Activated T-cell treated with anti-CD3 and anti-CD28 coated beads for 48 hours (primary cell): ENCODE results near the gene VPS52.
"Not testable (repeated sequence)": the region's sequence is repeated elsewhere in the genome, so short reads cannot be mapped to it uniquely, and the experiment has no call there.

Experiments used
- DNase-seq: peaks from one replicate; pipeline ENCODE4 v3.0.0-alpha.2; 2020; ENCODE audit warnings: low read depth

VPS52 gene

DNA sequence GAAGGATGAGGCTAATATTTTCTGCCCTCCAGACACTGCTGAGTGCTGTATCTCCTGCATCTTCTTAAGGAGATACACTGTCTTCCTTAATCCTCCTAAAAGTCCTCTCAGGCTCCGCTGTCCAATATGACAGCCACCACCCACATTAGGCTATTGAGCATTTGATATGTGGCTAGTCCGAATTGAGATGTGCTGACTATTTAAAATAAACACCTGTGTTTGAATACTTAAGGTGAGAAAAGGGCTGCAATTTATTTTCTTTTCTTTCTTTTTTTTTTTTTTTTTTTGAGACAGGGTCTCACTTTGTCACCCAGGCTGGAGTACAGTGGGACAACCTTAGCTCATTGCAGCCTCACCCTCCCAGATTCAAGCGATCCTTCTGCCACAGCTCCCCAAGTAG lies 30.2 kb upstream of the VPS52 start:
- DNase-seq = no peak

- peak; percentile 94 for DNase-seq
Observed at GRCh38 chr6:33299237-33299944, 27.7 kb upstream of the VPS52 start.

GRCh38 chr6:33298773-33299236 lies 27.1 kb upstream of the VPS52 start, which contains the start of gene RGL2:
RGL2 (minus strand) TSS chr6:33298942; CDS start chr6:33298610, 332 bp downstream.
- no peak for DNase-seq

DNA sequence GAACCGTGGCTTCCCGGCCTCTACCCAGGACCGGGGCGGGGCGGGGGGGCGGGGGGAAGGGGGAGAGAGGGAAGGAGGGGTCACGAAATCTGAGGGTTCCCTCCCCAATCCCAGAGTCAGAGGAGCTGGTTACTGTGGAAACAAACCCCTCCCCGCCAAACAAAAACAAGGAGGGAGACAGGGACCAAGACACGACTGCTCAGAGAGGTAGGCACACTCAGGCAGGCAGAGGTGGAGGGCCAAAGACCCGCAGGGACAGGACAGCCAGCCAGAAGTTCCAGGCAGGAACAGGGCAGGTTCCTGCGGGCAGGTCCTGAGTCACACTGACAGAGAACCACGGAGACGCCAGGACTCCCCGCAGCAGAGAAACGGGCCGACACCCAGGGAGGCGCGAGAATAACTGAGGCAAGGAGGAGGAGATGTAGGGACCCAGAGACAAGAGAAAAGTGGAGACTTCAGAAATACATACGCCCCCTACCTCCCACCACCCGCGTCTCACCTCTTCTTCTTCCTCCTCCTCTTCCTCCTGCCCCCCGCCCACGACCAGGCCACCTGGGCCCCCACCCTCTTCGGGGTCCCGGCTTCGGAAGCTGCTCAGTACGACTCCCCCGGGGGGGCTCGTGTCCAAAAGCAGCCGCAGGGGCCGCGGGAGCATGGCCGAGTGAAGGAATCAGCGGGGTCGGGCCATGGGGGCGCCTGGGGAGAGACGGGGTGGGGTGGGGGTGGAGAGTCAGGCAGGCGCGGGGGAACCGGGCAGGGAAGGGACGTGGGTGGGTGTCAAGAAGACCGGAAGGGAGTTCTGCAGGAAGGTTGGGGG lies 26.5 kb upstream of the VPS52 start:
- DNase-seq = peak; percentile 59

DNA sequence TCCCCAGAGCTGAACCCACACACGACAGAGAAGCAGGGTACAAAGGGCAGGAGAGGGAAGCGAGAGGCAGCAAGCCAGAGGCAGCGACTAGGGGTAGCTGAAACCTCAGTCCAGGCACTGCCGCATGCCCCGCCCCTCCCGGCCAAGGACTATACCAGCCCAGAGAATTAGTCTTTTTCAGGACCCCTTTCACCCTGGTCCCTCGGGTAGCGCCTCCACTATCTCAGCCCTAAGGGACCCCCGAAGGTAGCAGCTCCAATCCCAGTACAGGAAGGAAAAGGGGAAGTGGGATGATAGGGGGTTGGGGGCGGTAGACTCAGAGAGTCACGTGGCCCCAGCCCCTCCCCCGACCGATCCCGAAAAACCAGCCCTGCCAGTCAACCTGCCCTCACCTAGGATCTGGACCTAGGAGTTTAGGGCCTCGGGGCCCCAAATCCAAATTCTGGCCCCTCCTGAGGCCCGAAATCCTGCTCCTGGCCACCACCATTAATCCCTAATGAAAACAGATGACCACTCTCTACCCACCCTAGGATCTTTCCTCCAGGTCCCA lies 25.8 kb upstream of the VPS52 start:
- DNase-seq = no peak

DNA sequence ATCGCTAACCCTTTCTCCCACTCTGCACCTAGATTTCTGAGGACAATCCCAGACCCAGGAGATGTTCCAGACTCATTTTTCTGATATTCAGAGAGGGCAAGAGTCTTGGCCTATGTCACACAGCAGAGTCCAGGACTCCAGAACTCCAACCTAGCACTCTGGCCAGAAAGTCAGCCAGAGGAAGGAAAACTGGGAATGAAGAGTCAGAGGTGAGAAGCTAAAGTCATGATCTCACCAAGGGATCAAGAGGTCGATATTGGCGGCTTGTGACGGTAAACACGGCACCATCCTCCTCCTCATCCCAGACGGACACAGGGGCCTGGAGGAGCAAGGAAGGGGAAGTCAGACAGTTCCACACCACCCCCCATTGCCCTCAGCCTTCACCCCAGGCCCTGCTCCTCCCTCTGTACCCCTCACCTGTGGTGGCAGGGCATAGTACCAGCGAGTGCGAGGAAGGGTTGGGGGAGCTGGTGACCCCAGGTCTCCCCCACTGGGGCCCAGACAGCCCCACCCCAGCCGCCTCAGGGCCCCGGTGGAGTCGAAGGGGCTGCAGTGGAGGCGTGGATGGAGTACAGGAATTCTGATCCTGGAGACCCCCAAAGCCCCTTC lies 25.2 kb upstream of the VPS52 start:
- DNase-seq = no peak

- no peak for DNase-seq
Observed at GRCh38 chr6:33295621-33296369, 24.1 kb upstream of the VPS52 start.

DNA sequence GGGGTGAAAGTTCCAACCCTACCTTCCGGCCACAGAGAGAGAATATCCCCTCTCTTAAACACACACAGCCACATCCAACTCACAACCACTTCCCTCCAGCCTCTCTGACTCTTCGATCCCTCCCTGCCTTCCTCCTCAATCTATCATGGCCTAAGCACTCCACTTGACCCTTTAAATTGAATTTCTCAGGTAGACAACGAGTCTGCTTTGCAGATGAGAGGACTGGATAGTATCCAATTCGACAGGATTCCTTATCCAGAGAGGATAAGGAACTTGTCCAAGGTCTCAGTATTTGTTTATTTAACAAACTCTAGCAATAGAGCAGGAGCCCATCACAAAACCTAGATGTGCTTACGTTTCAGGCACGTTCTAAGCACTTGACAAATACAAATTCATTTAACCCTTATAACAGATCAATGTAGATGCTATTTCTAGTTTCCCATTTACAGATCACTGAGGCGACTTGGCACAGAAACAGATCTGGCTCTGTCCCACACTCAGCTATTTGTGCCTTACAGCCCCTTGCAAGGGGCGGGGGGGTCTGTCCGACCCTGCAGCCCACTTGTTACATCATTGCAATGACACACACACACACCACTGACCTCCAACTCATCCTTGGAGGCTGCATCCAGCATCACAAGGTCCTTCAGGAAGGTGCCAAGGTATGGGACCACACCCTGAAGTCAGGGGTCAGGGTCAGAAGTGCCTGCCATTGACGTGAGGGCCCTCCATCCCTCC lies 22.6 kb upstream of the VPS52 start:
- DNase-seq = no peak

GRCh38 chr6:33292996-33293682 lies 21.5 kb upstream of the VPS52 start:
- no peak for DNase-seq

GRCh38 chr6:33290459-33290858 lies 18.8 kb upstream of the VPS52 start:
- DNase-seq = no peak

DNA sequence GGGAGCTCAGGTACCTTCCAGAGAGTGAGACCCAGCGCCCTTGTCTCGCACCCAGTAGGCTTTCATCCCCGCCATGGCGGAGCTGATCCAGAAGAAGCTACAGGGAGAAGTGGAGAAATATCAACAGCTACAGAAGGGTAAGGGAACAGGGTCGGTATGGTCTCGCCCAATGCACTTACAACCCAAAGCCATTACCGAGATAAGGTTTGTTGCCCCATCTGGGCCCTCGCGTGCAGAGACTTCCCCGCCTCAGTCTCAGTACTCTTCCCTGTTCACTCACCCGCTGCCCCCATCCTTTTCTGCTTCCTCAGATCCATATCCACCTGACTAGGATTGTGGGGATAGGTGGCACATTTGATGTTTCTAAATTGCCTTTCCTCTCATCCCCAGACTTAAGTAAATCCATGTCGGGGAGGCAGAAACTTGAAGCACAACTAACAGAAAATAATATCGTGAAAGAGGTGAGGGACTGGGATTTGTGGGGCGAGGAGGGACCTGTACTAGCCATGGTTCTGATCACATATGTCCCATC lies 18.2 kb upstream of the VPS52 start:
- DNase-seq = no peak

DNA sequence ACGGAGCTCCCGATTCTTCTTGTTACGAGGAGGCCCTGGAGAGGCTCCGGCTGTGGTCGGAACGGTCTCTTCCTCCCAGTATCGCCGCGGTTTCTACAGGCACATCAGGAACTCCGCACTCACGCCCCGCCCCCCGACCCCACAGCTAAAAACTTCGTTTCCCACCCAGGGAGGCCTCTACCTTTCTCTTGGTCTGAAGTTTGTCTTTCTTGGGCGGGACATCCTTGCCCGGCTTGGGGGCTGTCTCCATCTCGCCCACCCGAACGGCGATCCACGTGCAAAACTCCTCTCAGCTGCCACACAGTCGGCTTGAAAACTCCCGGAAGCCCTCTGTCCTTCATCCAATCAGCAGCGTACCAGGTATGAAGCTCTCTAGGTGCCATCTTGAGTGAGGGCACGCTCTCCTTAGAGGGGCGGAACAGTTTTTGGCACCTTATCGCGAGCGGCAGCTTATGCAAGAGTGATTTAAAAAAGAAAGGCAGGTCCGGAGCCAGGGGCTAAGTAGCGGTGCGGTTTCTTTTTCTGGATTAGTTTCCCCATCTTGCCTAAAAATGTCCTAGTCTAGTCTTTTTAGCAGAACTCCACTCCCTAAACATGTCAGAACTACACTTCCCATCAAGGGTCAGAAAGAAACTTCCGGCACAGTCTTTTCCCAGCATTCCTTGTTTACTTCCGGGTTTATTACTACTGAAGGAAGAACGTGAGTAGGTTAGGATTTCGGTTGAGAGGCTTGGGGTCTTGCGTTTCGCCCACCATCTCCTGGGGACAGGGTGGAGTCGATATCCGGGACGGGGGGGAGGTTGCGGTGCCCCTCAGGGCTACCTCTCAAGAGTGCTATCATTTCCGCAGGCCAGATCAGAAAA lies 17.5 kb upstream of the VPS52 start, which contains the start of the genes PFDN6 and WDR46:
PFDN6 (plus strand) TSS at position 681 of the 863 bp plus-strand sequence. CDS start 256 bp downstream, outside the sequence.
WDR46 (minus strand) TSS at position 319 of the 863 bp plus-strand sequence; CDS start at position 250, 69 bp downstream.
- peak; percentile 65 for DNase-seq

DNA sequence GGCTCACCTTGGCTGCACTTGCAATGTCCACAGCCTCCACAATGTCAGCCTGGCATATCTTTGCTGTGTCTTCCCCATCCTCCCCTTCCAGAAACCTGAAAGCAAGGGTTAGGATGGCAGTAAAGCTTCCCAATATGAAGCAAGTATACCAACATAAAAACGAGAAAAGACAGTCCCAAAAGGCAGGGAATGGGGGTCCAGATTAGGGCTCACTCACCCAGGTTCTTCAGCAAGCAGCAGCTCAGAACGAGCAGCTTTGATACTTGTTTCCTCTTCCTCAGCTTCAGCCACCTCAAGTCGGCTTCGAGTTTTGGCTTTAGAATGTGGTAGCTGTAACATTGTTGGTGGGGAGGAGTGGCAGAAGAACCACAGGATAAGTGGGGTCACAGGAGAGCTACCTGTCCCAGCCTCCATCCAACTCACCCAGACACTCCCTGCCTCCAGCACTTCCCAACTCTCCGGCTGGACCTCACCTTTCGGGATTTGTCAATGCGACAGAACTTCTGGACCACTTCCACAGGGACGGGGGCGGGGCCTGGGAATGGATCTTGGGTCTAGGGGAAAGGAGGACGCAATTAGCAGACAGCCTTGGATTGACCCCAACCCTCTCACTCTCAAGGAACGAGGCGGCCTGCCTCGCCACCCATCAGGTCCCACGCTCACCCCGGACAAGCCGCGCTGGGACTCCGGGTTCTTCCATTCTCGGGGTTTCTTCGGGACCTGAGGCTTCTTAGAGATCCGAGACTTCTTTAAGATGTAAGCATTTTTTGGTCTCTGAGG lies 16.7 kb upstream of the VPS52 start:
- no peak for DNase-seq

GRCh38 chr6:33286946-33287914 lies 15.6 kb upstream of the VPS52 start:
- no peak for DNase-seq

GRCh38 chr6:33285214-33285613 lies 13.5 kb upstream of the VPS52 start:
- not testable (repeated sequence) for DNase-seq

DNA sequence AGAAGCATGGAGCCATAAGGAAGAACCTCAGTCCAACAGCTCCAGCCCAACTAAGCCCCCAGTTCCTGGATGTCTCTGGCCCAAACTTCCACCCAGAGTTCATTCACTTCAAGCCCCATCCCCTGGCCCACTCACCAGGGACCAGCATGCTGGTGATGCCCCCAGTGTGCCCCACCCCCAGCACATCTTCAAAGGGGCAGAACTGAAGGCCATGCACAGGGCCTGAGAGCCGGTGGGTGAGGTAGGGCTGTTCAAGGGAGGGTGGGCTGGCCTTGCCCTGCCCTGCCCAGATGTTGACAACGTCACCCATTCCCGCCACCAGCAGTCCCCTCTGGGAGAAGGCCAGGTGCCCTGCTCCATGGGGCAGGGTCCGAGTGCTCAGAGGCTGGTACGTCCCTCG lies 8.9 kb upstream of the VPS52 start:
- no peak for DNase-seq

- DNase-seq = no peak
Observed at GRCh38 chr6:33279971-33280511, 8.4 kb upstream of the VPS52 start.
